ENCODE data around the gene ROBO4. TPM values are rescaled to one million over a fixed set of nuclear protein-coding genes. Genes with fewer than 3 reads are reported as not detected.
A peak's percentile ranks its signal among the peaks of the same experiment; 100 is the strongest.

The ROBO4 gene
- total RNA-seq, 1 experiment from 2014 or later: not detected

- H3K79me2 ChIP-seq (ENCODE audit: insufficient read depth, low read length): no peaks in the 10 kb centered on the region
- H3K4me3 ChIP-seq (replicated peaks in 1 of 2; ENCODE audit: low read depth in 1 of 2, low read length in 2 of 2): no peak overlapping the region
- BruUV-seq (replicated peaks): no TSS peak
- peak overlapping the region; percentile 37 for H2AFZ ChIP-seq (ENCODE audit: low read depth, low read length, poor library complexity, severe bottlenecking)
- no peaks in the 10 kb centered on the region for H3K36me3 ChIP-seq (ENCODE audit: control insufficient read depth in 1 of 2, insufficient read depth in 2 of 2, low read length in 2 of 2)
- H3K4me1 ChIP-seq (ENCODE audit: control insufficient read depth in 1 of 2, insufficient read depth in 2 of 2, low read length in 2 of 2): peaks cover 2 to 4% of the 10 kb centered on the region in 2 experiments; a peak in 3 of 4 replicates
- no peaks in the 10 kb centered on the region for H4K20me1 ChIP-seq (ENCODE audit: insufficient read depth)
- intact Hi-C loops (cut with micrococcal nuclease): loop anchor here (2.0 to 10.0 kb wide), 3 partner anchors 43 to 1036 kb away; no protein-coding TSS in a partner anchor
- ChIA-PET POLR2A (no interaction called here), RAD21 (ENCODE audit: low non-redundant PET in 1 of 2, low total read pairs in 2 of 2, uncharacterized antibody in 2 of 2, unreplicated experiment in 2 of 2) (interaction anchor here in 1 of 2 experiments (0.7 kb wide), 1 partner anchor 35 kb away, joined by 6 read pairs; no protein-coding TSS in a partner anchor), CTCF (interaction anchor here (0.8 to 1.7 kb wide), 7 partner anchors 37 to 167 kb away, joined by 3 to 19 read pairs (median 4); partner anchors contain the start of gene SPA17)
- H3K27me3 ChIP-seq (ENCODE audit: insufficient read depth, low read length): 0 out of 2 replicates have a peak, but pooled peaks cover 5% of the 10 kb centered on the region
- no peak for DNase-seq (ENCODE audit: low read depth, low spot score)
- ATAC-seq: no peak
- no peak overlapping the region for H3K4me2 ChIP-seq (ENCODE audit: low read length)
- TF ChIP-seq CBX3 (IDR thresholded peaks at IDR 0.05; ENCODE audit: low read depth): no peak
- no peak for TF ChIP-seq ATF3 (IDR thresholded peaks at IDR 0.05)
- TF ChIP-seq POLR2A (IDR thresholded peaks at IDR 0.05; ENCODE audit: borderline replicate concordance, extremely low read depth, insufficient read depth, insufficient read length): no peak
- TF ChIP-seq EZH2 (IDR thresholded peaks at IDR 0.05): no peak
- TF ChIP-seq EGR1 (IDR thresholded peaks at IDR 0.05; ENCODE audit: low read depth): no peak
- no peak for TF ChIP-seq CEBPB (IDR thresholded peaks at IDR 0.05; ENCODE audit: low read depth)
- H3K9me2 ChIP-seq (ENCODE audit: insufficient read depth): no peaks in the 10 kb centered on the region
- H3K27ac ChIP-seq (ENCODE audit: low read depth, low read length): no peak overlapping the region
- H3K9ac ChIP-seq (ENCODE audit: low read length): no peak overlapping the region
- H3K9me3 ChIP-seq (ENCODE audit: control insufficient read depth in 1 of 2, insufficient read depth in 1 of 2, low read depth in 1 of 2, low read length in 2 of 2): no peaks in the 10 kb centered on the region
These were observed 61.7 kb downstream of the ROBO4 start for GRCh38 chr11:124835918-124836317.

GRCh38 chr11:124834526-124835180 lies 63.0 kb downstream of the ROBO4 start:
- H3K4me2 ChIP-seq (ENCODE audit: low read length): no peak overlapping the region
- intact Hi-C loops (cut with micrococcal nuclease): loop anchor here (5.0 to 10.0 kb wide), 2 partner anchors 420 to 1038 kb away; no protein-coding TSS in a partner anchor
- no peaks in the 10 kb centered on the region for H4K20me1 ChIP-seq (ENCODE audit: insufficient read depth)
- RAD21 ChIA-PET (ENCODE audit: low non-redundant PET in 1 of 2, low total read pairs in 2 of 2, uncharacterized antibody in 2 of 2, unreplicated experiment in 2 of 2): no interaction called here
- no peaks in the 10 kb centered on the region for H3K36me3 ChIP-seq (ENCODE audit: control insufficient read depth in 1 of 2, insufficient read depth in 2 of 2, low read length in 2 of 2)
- POLR2A ChIA-PET: no interaction called here
- BruUV-seq (replicated peaks): no TSS peak
- no peak for ATAC-seq
- H3K27me3 ChIP-seq (ENCODE audit: insufficient read depth, low read length): no peaks in the 10 kb centered on the region
- no peak overlapping the region for H3K9ac ChIP-seq (ENCODE audit: low read length)
- no peaks in the 10 kb centered on the region for H3K9me3 ChIP-seq (ENCODE audit: control insufficient read depth in 1 of 2, insufficient read depth in 1 of 2, low read depth in 1 of 2, low read length in 2 of 2)
- no peaks in the 10 kb centered on the region for H3K9me2 ChIP-seq (ENCODE audit: insufficient read depth)
- no peaks in the 10 kb centered on the region for H3K79me2 ChIP-seq (ENCODE audit: insufficient read depth, low read length)
- no peak overlapping the region for H3K27ac ChIP-seq (ENCODE audit: low read depth, low read length)
- no peak for DNase-seq (ENCODE audit: low read depth, low spot score)
- no peak overlapping the region for H2AFZ ChIP-seq (ENCODE audit: low read depth, low read length, poor library complexity, severe bottlenecking)
- CTCF ChIA-PET: interaction anchor here (0.7 to 1.5 kb wide), 3 partner anchors 44 to 190 kb away, joined by 3 to 5 read pairs (median 4); no protein-coding TSS in a partner anchor
- no peak overlapping the region for H3K4me3 ChIP-seq (replicated peaks in 1 of 2; ENCODE audit: low read depth in 1 of 2, low read length in 2 of 2)
- peaks cover 2 to 4% of the 10 kb centered on the region in 2 experiments; a peak in 3 of 4 replicates for H3K4me1 ChIP-seq (ENCODE audit: control insufficient read depth in 1 of 2, insufficient read depth in 2 of 2, low read length in 2 of 2)
- TF ChIP-seq EZH2 (IDR thresholded peaks at IDR 0.05) (no peak), RAD21 (IDR thresholded peaks at IDR 0.05; ENCODE audit: low read depth) (no peak), CTCF (IDR thresholded peaks at IDR 0.05 in 2 of 3, conservative IDR thresholded peaks at IDR 0.05 in 1 of 3; ENCODE audit: borderline replicate concordance in 1 of 3, insufficient read depth in 1 of 3, low read depth in 2 of 3, low read length in 2 of 3) (no peak), TCF7L2 (IDR thresholded peaks at IDR 0.05; ENCODE audit: borderline replicate concordance, extremely low read depth, insufficient read depth, insufficient read length) (no peak), POLR2AphosphoS5 (IDR thresholded peaks at IDR 0.05; ENCODE audit: low read depth, low read length) (no peak), ATF3 (IDR thresholded peaks at IDR 0.05) (no peak), ZFX (IDR thresholded peaks at IDR 0.05) (no peak), ZNF274 (IDR thresholded peaks at IDR 0.05; ENCODE audit: low read depth, low read length) (no peak), CBX3 (IDR thresholded peaks at IDR 0.05; ENCODE audit: low read depth) (no peak), SP1 (IDR thresholded peaks at IDR 0.05; ENCODE audit: low read depth) (no peak), POLR2A (IDR thresholded peaks at IDR 0.05; ENCODE audit: borderline replicate concordance, extremely low read depth, insufficient read depth, insufficient read length) (no peak), SIN3A (IDR thresholded peaks at IDR 0.05; ENCODE audit: low read depth) (no peak), JUND (IDR thresholded peaks at IDR 0.05) (no peak)

All from HCT116 (cell line).